Measurements from ENCODE around the gene NDUFB8.

GRCh38 chr10:100535715-100536353 lies 6.2 kb upstream of the NDUFB8 start, which contains the start of gene HIF1AN:
- TF ChIP-seq CTCF (tag by site-specific recombination; IDR thresholded peaks at IDR 0.05) (peak; percentile 99), ZNF202 (tag by site-specific recombination; IDR thresholded peaks at IDR 0.05; ENCODE audit: borderline replicate concordance) (no peak), ZBTB10 (tag by site-specific recombination; IDR thresholded peaks at IDR 0.05) (peak; percentile 98), SP2 (tag by site-specific recombination; IDR thresholded peaks at IDR 0.05) (peak; percentile 90), ELK4 (IDR thresholded peaks at IDR 0.05; ENCODE audit: borderline replicate concordance, low read depth, low read length) (peak; percentile 32; the same call in 1 of the 2 replicates), ZBTB48 (tag by site-specific recombination; IDR thresholded peaks at IDR 0.05) (no peak), ZSCAN18 (tag by site-specific recombination; IDR thresholded peaks at IDR 0.05) (no peak), ZNF837 (tag by site-specific recombination; IDR thresholded peaks at IDR 0.05) (no peak), ATF2 (tag by site-specific recombination; IDR thresholded peaks at IDR 0.05; ENCODE audit: low read depth) (no peak), ZBTB20 (tag by site-specific recombination; IDR thresholded peaks at IDR 0.05) (peak; percentile 60; the same call in 1 of the 2 replicates), YY1 (tag by site-specific recombination; IDR thresholded peaks at IDR 0.05) (peak; percentile 85), KLF1 (tag by site-specific recombination; IDR thresholded peaks at IDR 0.05) (peak; percentile 59)
- TF ChIP-seq, protein P1, sequence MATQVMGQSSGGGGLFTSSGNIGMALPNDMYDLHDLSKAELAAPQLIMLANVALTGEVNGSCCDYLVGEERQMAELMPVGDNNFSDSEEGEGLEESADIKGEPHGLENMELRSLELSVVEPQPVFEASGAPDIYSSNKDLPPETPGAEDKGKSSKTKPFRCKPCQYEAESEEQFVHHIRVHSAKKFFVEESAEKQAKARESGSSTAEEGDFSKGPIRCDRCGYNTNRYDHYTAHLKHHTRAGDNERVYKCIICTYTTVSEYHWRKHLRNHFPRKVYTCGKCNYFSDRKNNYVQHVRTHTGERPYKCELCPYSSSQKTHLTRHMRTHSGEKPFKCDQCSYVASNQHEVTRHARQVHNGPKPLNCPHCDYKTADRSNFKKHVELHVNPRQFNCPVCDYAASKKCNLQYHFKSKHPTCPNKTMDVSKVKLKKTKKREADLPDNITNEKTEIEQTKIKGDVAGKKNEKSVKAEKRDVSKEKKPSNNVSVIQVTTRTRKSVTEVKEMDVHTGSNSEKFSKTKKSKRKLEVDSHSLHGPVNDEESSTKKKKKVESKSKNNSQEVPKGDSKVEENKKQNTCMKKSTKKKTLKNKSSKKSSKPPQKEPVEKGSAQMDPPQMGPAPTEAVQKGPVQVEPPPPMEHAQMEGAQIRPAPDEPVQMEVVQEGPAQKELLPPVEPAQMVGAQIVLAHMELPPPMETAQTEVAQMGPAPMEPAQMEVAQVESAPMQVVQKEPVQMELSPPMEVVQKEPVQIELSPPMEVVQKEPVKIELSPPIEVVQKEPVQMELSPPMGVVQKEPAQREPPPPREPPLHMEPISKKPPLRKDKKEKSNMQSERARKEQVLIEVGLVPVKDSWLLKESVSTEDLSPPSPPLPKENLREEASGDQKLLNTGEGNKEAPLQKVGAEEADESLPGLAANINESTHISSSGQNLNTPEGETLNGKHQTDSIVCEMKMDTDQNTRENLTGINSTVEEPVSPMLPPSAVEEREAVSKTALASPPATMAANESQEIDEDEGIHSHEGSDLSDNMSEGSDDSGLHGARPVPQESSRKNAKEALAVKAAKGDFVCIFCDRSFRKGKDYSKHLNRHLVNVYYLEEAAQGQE (tag by site-specific recombination; IDR thresholded peaks at IDR 0.05), result peak; percentile 57
